ENCODE data around the gene EIF3K.
"Not testable (repeated sequence)": the region's sequence is repeated elsewhere in the genome, so short reads cannot be mapped to it uniquely, and the experiment has no call there.

EIF3K gene

DNA sequence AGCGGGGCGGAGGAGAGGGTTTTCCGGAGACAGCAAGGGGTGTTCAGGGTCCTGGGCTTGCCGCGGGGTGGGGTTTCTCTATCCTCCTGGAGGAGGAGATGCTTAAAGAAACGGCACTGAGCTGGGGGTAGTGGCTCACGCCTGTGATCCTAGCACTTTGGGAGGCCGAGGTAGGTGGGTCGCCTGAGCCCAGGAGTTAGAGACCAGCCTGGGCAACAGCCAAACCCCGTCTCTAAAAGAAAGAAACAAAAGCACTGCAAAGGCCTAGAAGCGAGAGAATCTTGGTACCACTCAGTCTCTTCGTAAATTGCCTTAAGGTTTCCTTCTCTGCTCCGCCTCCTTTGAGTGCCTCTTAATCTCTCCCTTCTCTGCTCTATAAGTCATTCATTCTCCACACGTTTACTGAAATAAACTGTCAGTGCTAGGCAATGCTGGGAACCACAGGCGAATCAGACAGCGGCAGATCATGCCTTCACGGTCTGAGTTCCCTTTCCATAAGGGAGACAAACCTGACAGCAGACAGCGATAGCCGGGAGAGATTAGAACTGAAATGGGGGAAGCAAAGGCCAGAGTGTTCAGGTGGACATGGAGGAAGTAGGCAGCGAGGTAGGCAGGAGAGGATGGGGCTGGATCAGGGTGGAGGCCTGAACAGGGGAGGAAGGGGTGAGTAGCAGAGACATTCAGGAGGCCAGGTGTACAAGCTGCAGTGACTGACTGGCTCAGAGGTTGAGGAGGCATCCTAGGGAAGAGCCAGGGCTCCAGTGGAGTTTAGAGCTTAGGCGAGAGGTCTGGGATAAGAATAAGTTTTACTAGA is 580 bp downstream of the EIF3K start:
- DNase-seq (ENCODE audit: low read depth): no peak

DNA sequence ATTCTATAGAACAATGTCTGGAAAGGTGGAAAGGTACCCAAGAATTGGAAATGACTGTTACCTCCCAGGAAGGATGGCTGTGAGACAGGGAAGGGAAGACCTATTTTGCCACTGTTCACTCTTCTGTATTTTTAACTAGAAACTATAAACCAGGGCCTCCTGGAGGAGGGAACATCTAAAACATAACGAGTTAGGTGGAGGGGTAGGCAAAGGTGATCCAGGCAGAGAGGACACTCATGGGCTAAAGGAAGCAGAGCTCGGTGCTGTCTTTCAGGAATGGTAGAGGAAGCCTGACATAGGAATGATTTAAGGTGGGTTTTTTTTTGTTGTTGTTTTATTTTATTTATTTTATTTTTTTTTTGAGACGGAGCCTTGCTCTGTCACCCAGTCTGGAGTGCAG is 5.8 kb downstream of the EIF3K start:
- no peak for DNase-seq (ENCODE audit: low read depth)

DNA sequence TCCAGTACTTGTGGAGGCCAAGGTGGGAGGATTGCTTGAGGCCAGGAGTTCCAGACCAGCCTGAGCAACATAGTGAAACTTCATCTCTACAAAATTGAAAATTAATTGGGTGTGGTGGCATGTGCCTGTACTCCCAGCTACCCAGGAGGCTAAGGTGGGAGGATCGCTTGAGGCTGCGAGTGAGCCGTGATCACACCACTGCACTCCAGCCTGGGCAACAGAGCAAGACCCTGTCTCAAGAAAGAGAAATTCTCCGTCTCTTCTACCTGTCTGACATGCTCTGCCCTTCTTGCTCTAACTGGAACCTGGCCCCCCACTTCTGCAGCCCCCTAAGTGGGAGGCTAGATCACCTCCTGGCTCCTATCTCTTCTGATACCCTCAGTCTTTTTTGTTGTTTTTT is 7.4 kb downstream of the EIF3K start:
- DNase-seq (ENCODE audit: low read depth): no peak

- no peak for DNase-seq (ENCODE audit: low read depth)
These were observed 10.6 kb downstream of the EIF3K start for GRCh38 chr19:38629568-38629967.

DNA sequence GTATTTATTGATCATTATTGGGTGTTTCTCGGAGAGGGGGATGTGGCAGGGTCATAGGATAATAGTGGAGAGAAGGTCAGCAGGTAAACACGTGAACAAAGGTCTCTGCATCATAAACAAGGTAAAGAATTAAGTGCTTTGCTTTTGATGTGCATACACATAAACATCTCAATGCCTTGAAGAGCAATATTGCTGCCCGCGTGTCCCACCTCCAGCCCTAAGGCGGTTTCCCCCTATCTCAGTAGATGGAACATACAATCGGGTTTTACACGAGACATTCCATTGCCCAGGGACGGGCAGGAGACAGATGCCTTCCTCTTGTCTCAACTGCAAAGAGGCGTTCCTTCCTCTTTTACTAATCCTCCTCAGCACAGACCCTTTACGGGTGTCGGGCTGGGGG is 12.3 kb downstream of the EIF3K start:
- not testable (repeated sequence) for DNase-seq (ENCODE audit: low read depth)

DNA sequence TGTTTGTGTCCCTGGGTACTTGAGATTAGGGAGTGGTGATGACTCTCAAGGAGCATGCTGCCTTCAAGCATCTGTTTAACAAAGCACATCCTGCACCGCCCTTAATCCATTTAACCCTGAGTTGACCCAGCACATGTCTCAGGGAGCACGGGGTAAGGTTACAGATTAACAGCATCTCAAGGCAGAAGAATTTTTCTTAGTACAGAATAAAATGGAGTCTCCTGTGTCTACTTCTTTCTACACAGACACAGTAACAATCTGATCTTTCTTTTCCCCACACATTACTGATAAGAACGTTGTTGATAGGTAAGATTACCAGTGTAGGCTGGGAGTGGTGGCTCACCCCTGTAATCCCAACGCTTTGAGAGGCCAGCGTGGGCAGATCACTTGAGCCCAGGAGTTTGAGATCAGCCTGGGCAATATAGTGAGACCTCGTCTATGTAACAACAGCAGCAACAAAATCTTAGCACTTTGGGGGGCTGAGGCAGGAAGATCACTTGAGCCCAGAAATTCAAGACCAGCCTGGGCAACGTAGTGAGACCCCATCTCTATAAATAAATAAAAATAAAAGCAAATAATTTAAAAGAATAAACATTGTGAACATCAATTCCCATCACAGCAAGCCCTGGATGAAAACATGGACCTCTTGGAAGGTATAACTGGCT is 13.0 kb downstream of the EIF3K start:
- not testable (repeated sequence) for DNase-seq (ENCODE audit: low read depth)

DNA sequence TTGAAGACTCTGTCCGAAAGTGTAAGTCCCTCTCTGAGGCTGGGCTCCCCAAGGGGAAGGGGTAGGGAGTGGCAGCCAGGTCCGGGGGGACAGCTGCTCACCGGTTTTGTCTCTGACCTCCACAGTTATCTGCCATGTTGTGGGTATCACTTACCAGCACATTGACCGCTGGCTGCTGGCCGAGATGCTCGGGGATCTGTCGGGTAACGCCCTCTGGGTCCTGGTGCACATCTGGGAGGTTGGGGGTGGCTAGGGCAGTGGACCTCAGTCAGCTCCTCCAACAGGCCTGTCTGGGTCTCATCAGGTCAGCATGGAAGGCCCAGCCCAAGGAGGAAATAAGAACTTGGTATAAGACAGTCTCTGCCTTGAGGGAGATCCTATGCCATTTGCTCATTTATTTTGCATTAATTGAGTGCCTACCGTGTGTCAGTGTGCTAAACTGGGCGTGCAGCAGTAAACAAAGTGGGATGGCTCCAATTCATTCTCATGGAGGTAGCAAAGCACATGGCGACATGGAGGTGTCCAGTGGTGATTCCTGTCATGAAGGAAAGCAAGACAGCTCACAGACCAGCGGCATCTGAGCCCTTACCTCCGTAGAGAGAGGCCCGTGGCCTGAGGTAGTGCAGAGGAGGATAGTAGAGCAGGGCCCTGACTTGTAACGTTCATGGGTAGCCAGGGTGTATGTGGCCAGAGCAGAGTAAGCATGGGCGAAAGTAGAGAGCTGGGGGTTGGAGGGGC is 13.7 kb downstream of the EIF3K start:
- no peak for DNase-seq (ENCODE audit: low read depth)

- DNase-seq (ENCODE audit: low read depth): peak; percentile 68
These were observed 15.9 kb downstream of the EIF3K start for GRCh38 chr19:38634757-38635482.

DNA sequence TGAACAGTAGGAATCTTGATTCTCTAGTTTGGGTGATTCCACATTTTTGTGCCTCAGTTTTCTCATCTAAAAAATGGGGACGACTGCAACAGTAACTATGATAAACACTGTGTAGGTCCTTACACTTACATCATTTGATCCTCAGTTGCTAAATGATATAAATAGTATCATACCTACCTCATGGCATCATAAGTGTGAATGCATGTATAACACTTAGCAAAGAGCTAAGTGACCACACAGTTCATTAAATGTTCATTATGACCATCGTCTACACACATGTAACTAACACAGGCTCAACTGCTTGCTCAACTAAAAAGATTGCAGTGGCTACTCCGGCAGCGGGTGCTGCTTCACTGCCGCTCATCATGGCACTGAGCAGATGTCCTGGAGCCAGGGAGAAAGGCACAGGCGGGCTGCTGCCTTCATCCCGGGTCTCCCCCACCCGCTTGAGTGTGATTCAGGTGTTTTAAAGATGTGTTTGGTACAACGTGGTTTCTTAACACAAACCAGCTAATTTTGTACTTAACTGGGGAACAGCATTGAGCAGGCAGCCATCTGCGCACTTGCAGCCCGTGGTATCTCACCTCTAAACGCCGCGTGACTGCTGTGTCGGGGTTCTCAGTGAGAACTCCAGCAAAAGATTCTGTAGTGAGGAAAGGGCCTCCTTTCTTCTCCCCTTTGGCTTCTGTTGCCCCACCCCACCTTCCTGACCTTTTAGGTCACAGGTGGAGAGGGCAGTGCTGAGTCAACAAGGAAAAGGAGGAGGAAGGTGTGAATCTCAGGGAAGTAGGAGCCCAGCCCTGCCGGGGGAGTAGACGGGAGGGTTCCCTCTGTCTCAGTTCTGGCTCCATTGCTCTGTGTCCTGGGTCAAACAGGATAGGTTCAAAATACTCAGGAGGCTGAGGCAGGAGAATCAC is 16.8 kb downstream of the EIF3K start:
- no peak for DNase-seq (ENCODE audit: low read depth)

- no peak for DNase-seq (ENCODE audit: low read depth)
These were observed 19.5 kb downstream of the EIF3K start for GRCh38 chr19:38638461-38638860.

DNA sequence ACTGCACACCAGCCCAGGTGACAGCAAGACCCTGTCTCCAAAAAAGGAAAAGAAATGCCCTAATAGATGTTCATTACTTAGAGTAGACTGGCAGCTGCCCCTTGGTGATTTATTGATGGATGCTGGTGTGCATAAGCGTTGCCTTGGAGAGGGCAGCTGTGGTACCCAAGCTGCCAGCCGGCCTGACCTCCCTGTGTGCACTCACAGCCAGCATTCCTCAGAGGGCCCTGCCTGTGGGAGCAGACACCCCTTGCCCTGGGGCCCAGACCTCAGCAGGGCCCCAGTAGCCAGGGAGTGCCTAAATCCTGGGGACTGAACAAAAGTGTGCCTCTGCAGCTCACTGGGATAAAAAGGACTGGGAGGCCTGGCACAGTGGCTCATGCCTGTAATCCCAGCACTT is 20.7 kb downstream of the EIF3K start:
- no peak for DNase-seq (ENCODE audit: low read depth)

DNA sequence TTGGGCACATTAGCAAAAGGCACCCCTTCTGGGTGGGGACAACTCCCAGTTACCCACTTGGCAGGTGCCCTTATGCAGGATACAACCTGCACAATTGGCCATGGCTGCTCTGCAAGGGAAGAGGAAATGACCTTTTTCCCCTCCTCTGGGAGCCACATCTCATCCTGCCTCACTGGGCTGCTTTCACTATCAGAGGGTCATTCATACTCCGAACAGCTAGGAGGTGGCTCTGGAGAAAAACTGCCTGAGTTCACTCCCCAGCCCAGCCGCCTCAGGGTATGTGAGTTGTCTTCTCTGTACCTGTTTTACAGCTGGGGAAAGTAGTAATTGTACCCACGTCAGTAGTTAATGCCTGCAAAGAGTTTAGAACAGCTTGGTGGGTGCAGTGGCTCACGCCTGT is 21.4 kb downstream of the EIF3K start:
- no peak for DNase-seq (ENCODE audit: low read depth)

DNA sequence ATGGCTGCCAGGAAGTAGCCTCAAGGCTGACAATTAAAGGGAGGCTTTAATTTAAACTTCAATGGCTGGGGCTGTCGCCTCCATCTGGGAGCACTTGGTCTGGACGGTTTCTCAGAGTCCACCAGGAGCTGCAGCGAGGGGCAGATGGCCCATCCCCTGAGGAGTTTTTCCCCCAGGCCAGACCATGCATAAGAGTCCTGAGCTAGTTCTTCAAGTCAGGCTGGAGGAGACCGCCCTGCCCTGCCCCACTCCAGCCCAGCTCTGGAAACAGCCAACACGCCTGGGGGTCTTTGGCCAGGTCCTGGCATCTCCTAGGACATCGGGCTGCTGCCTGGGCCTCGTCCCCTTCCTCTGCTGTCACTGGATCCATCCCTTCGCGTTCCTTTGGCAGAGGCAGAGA is 23.2 kb downstream of the EIF3K start:
- no peak for DNase-seq (ENCODE audit: low read depth)

DNA sequence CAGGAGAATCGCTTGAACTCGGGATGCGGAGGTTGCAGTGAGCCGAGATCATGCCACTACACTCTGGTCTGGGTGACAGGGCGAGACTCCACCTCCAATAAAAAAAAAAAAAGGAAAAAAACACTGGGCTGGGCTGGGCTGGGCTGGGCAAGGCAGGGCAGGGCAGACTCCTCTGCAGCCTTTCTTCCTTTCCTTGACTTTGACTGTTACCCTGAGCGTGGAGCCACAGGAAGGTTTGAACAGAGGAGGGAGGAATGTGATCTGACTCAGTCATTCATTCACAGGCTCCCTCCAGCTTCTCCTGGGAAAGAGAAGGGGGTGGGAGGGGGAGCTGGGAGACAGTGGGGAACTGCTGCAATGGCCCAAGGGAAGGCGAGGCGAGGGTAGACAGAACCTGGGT is 25.7 kb downstream of the EIF3K start:
- DNase-seq (ENCODE audit: low read depth): peak; percentile 42

GRCh38 chr19:38647368-38647965 is 28.5 kb downstream of the EIF3K start, which contains the start of gene ACTN4:
ACTN4 (plus strand) TSS chr19:38647649; CDS start chr19:38647746, 97 bp downstream.
- peak; percentile 95 for DNase-seq (ENCODE audit: low read depth)

GRCh38 chr19:38647966-38648768 is 29.2 kb downstream of the EIF3K start:
- peak; percentile 18 for DNase-seq (ENCODE audit: low read depth)

- DNase-seq (ENCODE audit: low read depth): no peak
These were observed 29.8 kb downstream of the EIF3K start for GRCh38 chr19:38648769-38649304.

- DNase-seq (ENCODE audit: low read depth): peak; percentile 48
These were observed 30.6 kb downstream of the EIF3K start for GRCh38 chr19:38649305-38650171.
